HUES48 (cell line): ENCODE data around the gene SLC9B2.

Experiments used
- H3K27ac ChIP-seq: one replicate; pipeline ENCODE4 v1.7.0; 2013; ENCODE audit warnings: low read depth, low read length, inconsistent platforms
- H3K27me3 ChIP-seq: 2 replicates; pipeline ENCODE4 v1.6.1; 2013; ENCODE audit warnings: mild to moderate bottlenecking, low read length; ENCODE audit not compliant: control insufficient read depth, insufficient read depth
- H3K36me3 ChIP-seq: 2 replicates; pipeline ENCODE4 v1.6.1; 2013; ENCODE audit warnings: low read length; ENCODE audit not compliant: control insufficient read depth, insufficient read depth
- H3K4me1 ChIP-seq: 2 replicates; pipeline ENCODE4 v1.6.1; 2013; ENCODE audit warnings: mild to moderate bottlenecking, low read length; ENCODE audit not compliant: control insufficient read depth, insufficient read depth
- H3K4me3 ChIP-seq: 2 replicates; pipeline ENCODE4 v1.5.1; 2013; ENCODE audit warnings: mild to moderate bottlenecking, low read depth, low read length
- H3K9ac ChIP-seq: 2 replicates; pipeline ENCODE4 v1.6.1; 2013; ENCODE audit warnings: mild to moderate bottlenecking, low read depth, low read length, moderate library complexity
- H3K9me3 ChIP-seq: 2 replicates; pipeline ENCODE4 v1.6.1; 2013; ENCODE audit warnings: low read length; ENCODE audit not compliant: control insufficient read depth, insufficient read depth

SLC9B2 gene, protein sequence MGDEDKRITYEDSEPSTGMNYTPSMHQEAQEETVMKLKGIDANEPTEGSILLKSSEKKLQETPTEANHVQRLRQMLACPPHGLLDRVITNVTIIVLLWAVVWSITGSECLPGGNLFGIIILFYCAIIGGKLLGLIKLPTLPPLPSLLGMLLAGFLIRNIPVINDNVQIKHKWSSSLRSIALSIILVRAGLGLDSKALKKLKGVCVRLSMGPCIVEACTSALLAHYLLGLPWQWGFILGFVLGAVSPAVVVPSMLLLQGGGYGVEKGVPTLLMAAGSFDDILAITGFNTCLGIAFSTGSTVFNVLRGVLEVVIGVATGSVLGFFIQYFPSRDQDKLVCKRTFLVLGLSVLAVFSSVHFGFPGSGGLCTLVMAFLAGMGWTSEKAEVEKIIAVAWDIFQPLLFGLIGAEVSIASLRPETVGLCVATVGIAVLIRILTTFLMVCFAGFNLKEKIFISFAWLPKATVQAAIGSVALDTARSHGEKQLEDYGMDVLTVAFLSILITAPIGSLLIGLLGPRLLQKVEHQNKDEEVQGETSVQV

DNA sequence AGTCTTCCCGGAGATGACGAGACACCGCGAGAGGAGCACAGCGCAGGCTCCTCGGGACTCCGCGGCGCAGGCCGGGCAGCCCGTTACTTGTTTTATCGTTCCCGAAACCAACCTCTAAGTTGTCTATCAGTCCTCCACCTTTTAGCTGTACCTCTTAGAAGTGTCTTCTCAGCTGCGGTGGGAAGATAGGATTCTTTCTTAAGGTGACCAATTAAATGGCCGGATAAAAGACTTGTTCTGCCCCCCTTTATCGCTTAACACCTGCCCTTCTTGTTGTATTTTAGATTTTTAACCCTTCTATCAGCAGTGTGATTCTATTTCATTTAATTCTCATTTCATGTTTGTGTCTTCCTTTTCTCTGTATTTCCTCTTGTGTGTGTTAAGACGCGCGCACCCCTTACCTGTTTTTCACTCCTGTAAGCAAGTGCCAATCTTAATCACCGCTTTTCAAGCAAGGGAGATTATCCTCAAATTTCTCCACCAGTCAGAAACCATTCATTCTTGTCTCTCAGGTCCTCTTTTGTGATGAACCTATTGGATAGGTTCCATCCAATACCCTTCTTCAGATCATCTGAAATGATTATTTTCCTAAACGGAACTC, at the start of gene SLC9B2:
SLC9B2 (minus strand) TSS at position 15 of the 601 bp plus-strand sequence. CDS start 9,211 bp downstream, outside the sequence.
- peak within 1 kb of the TSS; percentile 32 for H3K27ac ChIP-seq
- no peaks in the 10 kb centered on the region for H3K9me3 ChIP-seq
- no peaks in the 10 kb centered on the region for H3K4me1 ChIP-seq
- H3K9ac ChIP-seq: peak within 1 kb of the TSS; percentile 78
- peaks cover 35% of the 10 kb centered on the region for H3K27me3 ChIP-seq
- peak within 1 kb of the TSS; percentile 82 for H3K4me3 ChIP-seq
- peaks cover 14% of the 10 kb centered on the region; the same call in 1 of the 2 replicates for H3K36me3 ChIP-seq

DNA sequence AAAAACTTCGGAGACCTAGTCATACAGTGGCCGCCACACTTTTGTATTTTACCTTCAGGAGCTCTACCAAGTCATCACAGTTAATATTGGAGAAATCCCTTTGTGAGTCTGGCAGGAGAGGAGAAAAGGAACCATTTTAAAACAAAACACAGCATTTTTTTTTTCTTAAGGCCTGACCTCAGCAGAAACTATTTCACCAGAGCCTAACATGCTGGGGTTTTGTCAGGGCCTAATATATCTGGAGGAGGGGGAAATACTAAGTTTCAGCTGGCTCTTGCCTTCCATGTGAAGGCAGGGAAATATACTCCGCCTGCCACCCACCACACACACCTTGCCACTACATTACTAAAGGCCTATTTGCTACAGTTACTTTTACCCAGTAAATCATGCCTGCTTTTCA, 49.6 kb upstream of the SLC9B2 start:
- Histone ChIP-seq H3K4me3 (no peak overlapping the region), H3K9ac (no peak overlapping the region), H3K4me1 (no peaks in the 10 kb centered on the region), H3K27ac (no peak overlapping the region), H3K36me3 (peaks cover 69% of the 10 kb centered on the region), H3K27me3 (no peaks in the 10 kb centered on the region), H3K9me3 (no peaks in the 10 kb centered on the region)

DNA sequence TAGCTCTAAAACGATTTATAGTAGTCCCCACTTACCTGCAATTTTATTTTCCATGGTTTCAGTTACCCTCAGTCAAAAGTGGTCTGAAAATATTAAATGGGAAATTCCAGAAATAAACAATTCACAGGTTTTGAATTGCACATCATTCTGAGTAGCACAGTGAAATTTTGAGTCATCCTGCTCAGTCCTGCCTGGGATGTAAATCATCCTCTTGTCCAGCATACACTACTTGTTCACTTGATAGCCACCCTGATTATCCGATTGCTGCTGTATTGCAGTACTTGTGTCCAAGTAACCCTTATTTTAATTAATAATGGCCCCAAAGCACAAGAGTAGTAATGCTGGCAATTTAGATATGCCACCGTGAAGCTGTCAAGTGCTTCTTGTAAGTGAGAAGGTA, 46.6 kb upstream of the SLC9B2 start:
- no peaks in the 10 kb centered on the region for H3K27me3 ChIP-seq
- peaks cover 73% of the 10 kb centered on the region for H3K36me3 ChIP-seq
- H3K27ac ChIP-seq: no peak overlapping the region
- H3K9me3 ChIP-seq: no peaks in the 10 kb centered on the region
- H3K4me3 ChIP-seq: no peak overlapping the region
- H3K9ac ChIP-seq: no peak overlapping the region
- H3K4me1 ChIP-seq: no peaks in the 10 kb centered on the region

DNA sequence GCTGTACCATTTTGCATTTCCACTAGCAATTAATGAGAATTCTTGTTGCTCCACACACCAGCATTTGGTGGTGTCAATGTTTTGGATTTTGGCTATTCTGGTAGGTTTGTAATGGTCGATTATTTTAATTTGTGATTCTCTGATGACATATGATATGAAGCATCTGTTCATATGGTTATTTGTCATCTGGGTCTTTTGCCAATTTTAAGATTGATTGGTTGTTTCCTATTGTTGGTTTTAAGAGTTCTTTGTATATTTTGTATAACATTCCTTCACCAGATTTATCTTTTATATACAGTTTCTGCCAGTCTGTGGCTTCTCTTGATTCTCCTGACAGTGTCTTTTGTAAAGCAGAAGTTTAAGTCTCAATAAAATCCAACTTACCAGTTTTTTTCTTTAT, 41.6 kb upstream of the SLC9B2 start:
- Histone ChIP-seq H3K36me3 (peaks cover 77% of the 10 kb centered on the region), H3K4me3 (no peak overlapping the region), H3K9me3 (no peaks in the 10 kb centered on the region), H3K27ac (no peak overlapping the region), H3K4me1 (no peaks in the 10 kb centered on the region), H3K9ac (no peak overlapping the region), H3K27me3 (no peaks in the 10 kb centered on the region)

DNA sequence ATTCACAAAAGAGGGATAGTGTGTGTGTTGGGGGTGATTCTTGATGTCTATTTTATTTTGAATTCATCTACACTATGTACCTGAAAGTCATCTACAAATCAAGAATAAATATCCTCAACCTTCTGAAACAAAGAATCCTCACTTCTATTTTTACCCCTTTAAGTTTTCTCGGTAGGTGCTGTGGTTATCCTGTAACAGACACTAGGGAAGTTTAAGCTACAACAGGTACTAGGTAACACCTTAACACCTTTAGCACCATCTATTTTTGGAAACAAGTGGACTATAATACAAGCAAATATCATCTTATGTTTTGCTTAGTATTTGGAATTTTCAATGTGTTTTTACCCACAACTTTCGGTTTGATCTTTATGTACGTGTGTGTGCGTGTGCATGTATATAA, 35.0 kb upstream of the SLC9B2 start:
- Histone ChIP-seq H3K27ac (no peak overlapping the region), H3K4me1 (no peaks in the 10 kb centered on the region), H3K27me3 (no peaks in the 10 kb centered on the region), H3K4me3 (no peak overlapping the region), H3K9ac (no peak overlapping the region), H3K36me3 (peaks cover 76% of the 10 kb centered on the region), H3K9me3 (no peaks in the 10 kb centered on the region)

DNA sequence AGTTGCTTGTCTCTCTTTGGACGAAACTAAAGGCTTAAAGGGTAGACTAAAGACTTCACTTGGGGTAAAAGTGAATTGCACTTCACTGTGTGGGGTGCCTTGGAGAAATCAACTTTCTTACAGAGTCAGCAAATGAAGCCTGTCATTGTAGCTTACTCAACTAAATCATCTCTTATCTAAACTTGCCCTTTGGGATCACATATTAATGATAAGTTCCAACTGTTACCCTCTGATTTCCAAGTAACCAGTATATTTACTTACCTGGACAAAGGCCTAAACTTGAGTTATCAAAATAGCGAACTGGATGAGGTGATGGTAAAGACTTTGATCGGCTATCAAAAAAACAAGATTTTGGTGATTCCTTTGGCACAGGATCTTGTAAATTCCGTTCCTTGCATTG, 32.0 kb upstream of the SLC9B2 start:
- Histone ChIP-seq H3K36me3 (peaks cover 68% of the 10 kb centered on the region), H3K27me3 (no peaks in the 10 kb centered on the region), H3K4me1 (no peaks in the 10 kb centered on the region), H3K4me3 (no peak overlapping the region), H3K9ac (no peak overlapping the region), H3K9me3 (no peaks in the 10 kb centered on the region), H3K27ac (no peak overlapping the region)

DNA sequence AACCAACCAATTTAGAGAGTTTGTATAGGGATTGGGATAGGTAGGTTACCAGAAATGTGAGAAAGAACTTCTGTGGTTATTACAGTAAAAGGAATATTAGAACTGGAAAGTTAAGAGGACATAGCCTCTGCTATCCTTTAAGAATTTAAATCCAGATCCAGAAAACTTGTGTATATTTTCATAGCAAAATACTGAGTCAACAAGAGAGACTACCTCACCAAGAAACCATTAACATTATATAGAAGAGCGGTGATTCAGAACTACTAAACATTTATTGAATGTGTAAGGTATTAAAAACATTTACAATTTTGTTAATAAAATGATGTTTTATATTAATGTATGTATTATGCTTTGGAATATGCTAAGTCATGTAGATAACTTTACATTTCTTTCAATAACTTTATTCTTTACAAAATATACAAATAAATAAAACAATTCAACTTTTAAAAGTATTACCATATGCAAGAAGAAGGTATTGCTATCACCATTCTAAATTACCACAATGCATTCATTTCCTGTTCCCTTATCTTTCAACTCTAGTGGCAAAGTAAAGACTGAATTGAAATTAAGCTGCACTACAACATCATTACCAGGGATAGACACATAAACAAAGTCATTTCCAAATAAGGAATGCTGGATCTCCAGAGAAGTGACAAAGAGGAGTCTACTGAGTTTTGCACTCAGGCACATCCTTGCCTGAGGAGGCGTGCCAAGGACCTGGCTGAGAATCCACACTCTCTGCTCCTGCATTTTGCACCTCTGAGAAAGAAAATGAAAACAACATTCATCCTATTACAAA, 29.2 kb upstream of the SLC9B2 start:
- no peaks in the 10 kb centered on the region for H3K27me3 ChIP-seq
- no peak overlapping the region for H3K9ac ChIP-seq
- no peaks in the 10 kb centered on the region for H3K4me1 ChIP-seq
- no peak overlapping the region for H3K27ac ChIP-seq
- H3K36me3 ChIP-seq: peaks cover 54% of the 10 kb centered on the region
- no peaks in the 10 kb centered on the region for H3K9me3 ChIP-seq
- no peak overlapping the region for H3K4me3 ChIP-seq

DNA sequence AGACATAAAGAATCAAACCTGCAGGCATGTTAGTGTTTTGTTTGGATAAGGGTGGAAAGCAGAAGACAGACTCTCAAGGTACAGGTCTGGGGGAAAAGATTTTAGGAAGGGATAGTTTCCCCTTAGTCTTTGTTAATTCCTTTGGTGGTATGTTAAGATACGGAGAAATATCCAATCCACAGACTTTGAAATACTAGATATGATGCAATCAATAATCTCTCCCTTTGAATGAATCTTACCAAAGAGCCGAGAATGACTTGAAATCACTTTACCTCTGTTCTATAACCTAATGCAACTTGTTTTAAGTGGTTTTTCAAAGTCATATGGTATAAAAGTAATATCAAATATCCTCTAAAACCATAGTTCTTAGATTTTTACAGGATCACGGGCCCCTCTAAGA, 28.3 kb upstream of the SLC9B2 start:
- Histone ChIP-seq H3K9ac (no peak overlapping the region), H3K27ac (no peak overlapping the region), H3K4me3 (no peak overlapping the region), H3K27me3 (no peaks in the 10 kb centered on the region), H3K4me1 (no peaks in the 10 kb centered on the region), H3K36me3 (peaks cover 45% of the 10 kb centered on the region), H3K9me3 (no peaks in the 10 kb centered on the region)

DNA sequence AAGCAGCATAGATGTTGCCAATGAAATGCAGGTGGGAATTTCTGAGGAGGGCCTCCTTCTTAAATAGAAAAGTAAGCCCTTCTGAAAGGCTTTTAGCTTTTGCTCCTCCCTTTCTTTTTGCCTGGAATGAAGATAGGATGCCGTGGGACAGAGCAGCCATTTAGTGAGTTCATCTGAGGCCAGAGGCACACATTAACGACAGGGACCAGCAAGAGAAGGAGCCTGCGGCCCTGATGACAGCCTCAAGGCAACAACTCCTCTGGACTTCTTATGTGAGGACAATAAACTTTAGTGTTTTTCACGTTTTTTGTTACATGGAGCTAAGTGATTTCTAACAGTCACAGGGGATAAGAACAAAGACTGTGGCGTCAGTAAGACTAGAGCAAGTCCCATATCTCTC, 24.1 kb upstream of the SLC9B2 start:
- no peaks in the 10 kb centered on the region for H3K9me3 ChIP-seq
- H3K4me1 ChIP-seq: peaks cover 4% of the 10 kb centered on the region; the same call in 1 of the 2 replicates
- no peaks in the 10 kb centered on the region for H3K27me3 ChIP-seq
- no peak overlapping the region for H3K27ac ChIP-seq
- no peak overlapping the region for H3K4me3 ChIP-seq
- peaks cover 4% of the 10 kb centered on the region; the same call in 1 of the 2 replicates for H3K36me3 ChIP-seq
- H3K9ac ChIP-seq: no peak overlapping the region

DNA sequence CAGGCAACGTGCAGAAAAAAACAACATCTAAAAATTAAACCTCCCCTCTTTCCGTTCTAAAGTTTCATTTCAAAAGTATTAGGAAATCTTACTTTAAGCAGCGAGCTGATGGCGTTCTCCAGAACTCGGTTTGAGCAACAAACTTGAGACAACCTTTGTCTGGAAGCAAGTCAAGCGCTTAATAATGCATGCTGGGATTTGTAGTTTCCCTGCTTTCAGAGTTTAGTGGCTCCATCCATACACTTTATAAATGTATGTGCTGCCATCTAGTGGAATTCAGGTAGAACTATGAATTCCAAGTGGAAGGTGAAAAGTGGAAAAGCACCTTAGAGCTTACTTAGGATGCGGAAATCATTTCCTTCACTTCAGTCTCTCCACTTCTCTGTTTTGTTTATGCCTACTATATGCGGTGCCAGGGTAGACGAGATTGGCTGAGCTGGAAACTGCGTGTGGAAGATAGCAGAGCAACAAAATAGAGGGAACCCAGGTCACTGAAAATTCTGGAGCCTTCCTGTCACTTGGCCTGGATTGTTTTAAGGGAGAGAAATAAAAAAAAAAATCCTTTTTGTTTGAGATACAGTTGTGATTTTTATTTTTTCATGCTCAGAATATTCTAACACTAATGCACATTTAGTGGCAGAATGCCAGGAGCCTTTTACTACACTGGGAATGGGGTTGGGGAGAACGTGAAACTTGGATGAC, 23.3 kb upstream of the SLC9B2 start, which contains the start of gene BDH2:
BDH2 (minus strand) TSS at position 144 of the 702 bp plus-strand sequence. CDS start 3,580 bp downstream, outside the sequence.
- Histone ChIP-seq H3K9me3 (no peaks in the 10 kb centered on the region), H3K4me3 (peak within 1 kb of the TSS; percentile 77), H3K9ac (peak within 1 kb of the TSS; percentile 75), H3K27me3 (no peaks in the 10 kb centered on the region), H3K36me3 (no peaks in the 10 kb centered on the region), H3K27ac (no peak within 1 kb of the TSS), H3K4me1 (peaks cover 4% of the 10 kb centered on the region; the same call in 1 of the 2 replicates)
